K562 treated with DMSO at 1 percent for 12 hours (cell line): ENCODE results near the gene DCTN5. TPM values are rescaled to one million over a fixed set of nuclear protein-coding genes. Genes with fewer than 3 reads are reported as not detected.

Experiments used
- total RNA-seq: library from RNA; unstranded; fragments of 300-600 nt; gene quantifications from 2 replicates; pipeline ENCODE4 v1.2.3, GENCODE V29; 2022; ENCODE audit not compliant: insufficient read depth

The DCTN5 gene
- total RNA-seq, result 20.5 and 67.6 TPM in 2 replicates

DNA sequence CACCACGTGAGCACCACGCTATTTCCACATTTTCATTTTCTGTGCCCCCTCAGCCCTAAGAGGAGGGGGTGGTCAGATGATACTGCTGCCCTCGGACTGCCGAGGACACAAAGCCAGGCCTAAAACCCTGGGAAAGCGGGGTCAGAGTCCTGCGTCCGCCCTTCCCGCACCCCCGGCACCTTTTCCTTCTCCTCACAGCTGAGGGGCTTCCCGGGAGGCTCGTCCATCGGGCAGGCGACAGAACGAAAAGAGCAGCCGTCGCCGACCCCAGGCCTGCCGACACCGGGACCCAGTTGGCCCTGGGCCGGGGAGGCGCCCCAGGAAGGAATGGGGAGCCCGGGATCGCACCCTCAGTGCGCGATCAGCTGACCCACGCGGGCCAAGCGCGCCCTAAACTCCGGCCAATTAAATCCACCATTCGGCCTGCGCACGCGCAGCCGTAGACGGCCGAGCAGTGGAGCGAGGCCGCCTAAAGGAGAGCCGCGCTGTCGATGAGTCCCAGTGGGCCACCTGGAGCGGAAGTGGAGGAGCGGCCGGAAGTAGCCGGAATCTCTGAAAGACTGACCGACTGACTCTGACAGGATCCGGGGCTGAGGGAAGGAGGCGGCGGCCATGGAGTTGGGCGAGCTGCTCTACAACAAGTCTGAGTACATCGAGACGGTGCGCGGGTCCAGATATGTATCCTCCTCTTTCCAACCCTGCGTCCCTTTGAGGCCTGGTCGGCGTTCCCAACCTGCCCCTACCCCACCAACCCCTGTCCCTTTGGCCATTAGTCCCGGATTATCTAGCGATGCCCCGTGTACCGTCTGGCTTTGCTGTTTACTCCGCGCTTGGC is at the start of gene DCTN5, which contains the start of gene PALB2:
DCTN5 (plus strand) TSS at position 536 of the 835 bp plus-strand sequence; CDS start at position 613, 77 bp downstream.
PALB2 (minus strand) TSS at position 380 of the 835 bp plus-strand sequence; CDS start at position 227, 153 bp downstream.

DNA sequence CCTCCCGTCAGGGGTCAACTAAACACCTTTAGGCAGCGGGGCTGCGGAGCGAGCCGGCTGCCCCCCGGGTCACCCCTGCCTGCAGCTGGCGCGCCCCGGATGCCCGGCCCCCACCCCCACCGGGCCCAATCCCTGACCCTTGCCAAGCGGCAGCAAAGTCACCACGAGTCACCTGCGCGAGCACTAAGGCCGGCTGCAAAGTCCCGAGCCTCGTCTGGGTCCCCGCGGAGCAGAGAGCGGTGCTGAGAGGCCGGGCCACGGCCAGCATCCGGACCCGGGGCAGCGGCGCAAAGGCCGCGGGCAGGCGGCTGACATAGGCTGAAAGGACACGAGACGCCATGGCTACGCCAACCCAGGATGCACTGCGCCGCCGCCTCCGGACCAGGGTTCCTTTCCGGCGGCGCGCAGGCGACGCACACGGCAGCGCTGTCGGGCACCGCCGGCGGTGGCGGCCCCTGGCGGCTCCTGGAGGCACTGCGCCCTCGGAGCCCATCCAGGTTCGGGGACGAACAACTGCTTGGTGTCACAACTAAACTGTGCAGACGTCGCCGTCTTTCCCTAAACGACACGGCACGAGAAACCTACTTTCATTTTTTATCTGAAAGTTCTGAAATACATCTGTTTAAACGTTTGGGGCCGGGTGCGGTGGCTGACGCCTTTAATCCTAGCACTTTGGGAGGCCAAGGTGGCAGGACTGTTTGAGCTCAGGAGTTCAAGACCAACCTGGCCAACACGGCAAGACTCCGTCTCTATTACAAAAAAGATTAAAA is 45.1 kb upstream of the DCTN5 start, which contains the start of gene NDUFAB1:
NDUFAB1 (minus strand) TSS at position 366 of the 770 bp plus-strand sequence; CDS start at position 340, 26 bp downstream.

DNA sequence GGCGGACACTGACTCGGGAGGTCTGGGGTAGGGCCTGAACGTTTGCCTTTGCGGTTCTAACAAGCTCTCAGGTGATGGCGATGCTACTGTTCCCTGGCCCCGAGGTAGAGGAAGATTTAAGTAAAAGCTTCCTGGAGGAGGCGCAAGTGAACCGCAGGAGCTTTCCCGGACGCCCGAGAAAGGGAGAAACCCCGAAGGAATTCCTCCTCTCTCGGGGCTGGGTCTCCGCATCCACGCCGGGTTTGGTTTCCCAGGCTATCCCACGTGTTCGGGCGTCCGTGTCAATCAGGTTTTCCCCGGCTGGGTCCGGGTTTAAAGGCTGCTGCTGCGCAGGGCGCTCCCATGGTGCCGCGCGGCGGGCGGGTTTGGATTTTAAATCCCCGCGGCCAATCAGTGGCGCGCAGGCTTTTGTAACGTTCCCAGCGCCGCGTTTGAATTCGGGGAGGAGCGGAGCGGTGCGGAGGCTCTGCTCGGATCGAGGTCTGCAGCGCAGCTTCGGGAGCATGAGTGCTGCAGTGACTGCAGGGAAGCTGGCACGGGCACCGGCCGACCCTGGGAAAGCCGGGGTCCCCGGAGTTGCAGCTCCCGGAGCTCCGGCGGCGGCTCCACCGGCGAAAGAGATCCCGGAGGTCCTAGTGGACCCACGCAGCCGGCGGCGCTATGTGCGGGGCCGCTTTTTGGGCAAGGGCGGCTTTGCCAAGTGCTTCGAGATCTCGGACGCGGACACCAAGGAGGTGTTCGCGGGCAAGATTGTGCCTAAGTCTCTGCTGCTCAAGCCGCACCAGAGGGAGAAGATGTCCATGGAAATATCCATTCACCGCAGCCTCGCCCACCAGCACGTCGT is 37.4 kb downstream of the DCTN5 start, which contains the start of gene PLK1:
PLK1 (plus strand) TSS at position 460 of the 844 bp plus-strand sequence; CDS start at position 504, 44 bp downstream.

DNA sequence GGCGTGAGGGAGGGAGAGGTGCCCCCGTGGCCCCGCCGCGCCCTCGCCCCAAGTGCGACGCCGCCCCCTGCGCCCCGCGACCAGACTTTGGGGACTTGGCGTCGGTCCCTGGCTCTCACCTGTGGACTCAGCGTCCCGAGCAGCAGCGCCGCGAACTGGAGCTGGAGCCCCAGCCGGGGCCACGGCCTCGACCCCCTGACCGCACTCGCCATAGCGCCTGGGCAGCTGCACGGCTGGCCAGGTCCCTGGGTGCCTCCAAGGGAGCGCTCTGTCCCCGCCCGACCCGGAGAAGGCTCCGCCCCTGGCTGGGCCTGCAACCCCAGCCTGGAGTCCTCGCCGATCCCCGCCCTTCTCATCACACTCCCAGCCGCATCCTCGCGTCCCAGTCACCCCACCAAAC is 71.7 kb downstream of the DCTN5 start, which contains the start of gene ERN2:
ERN2 (minus strand) TSS at position 247 of the 400 bp plus-strand sequence; CDS start at position 212, 35 bp downstream.

Other genes with a start within 250 kb of the DCTN5 start
- 7.1 and 16.0 TPM in 2 replicates for gene COG7, start 188.3 kb upstream of the DCTN5 start, total RNA-seq
- 24.1 and 61.5 TPM in 2 replicates for gene GGA2, start 131.0 kb upstream of the DCTN5 start, total RNA-seq
- 2.9 and 8.6 TPM in 2 replicates for gene EARS2, start 84.1 kb upstream of the DCTN5 start, total RNA-seq
- 29.5 and 77.3 TPM in 2 replicates for gene UBFD1, start 83.7 kb upstream of the DCTN5 start, total RNA-seq
- 172 and 201 TPM in 2 replicates for gene NDUFAB1, start 45.1 kb upstream of the DCTN5 start, total RNA-seq
- 6.2 and 12.0 TPM in 2 replicates for gene PALB2, start 156 bp upstream of the DCTN5 start, total RNA-seq
- 93.5 and 140 TPM in 2 replicates for gene PLK1, start 37.4 kb downstream of the DCTN5 start, total RNA-seq
- gene ERN2, start 71.8 kb downstream of the DCTN5 start, total RNA-seq, result 0.28 TPM in 1 of 2 replicates, not detected in the other
- 0.80 and 1.6 TPM in 2 replicates for gene CHP2, start 113.6 kb downstream of the DCTN5 start, total RNA-seq
- gene PRKCB, start 194.5 kb downstream of the DCTN5 start, total RNA-seq, result 44.8 and 114 TPM in 2 replicates